Posterior cingulate gyrus (tissue), 11 donors: ENCODE measurements around the gene ERCC6L2.

Experiments used
- DNase-seq, 10 donors: peaks; one replicate each; pipeline versions ENCODE4 v3.0.0 to v3.0.0-alpha.2; 2020 to 2021; ENCODE audit warnings: mixed read lengths in 3 of 10
- intact Hi-C: fragments of 100-400 bp; cut with DNase I; formaldehyde crosslinking; loops from one replicate; pipeline ENCODE4 v1.15.1; 2023

ERCC6L2 gene

GRCh38 chr9:95966306-95966705, 90.8 kb downstream of the ERCC6L2 start:
- intact Hi-C loops, result no loop called here
- DNase-seq, result no peak

GRCh38 chr9:95970317-95970716, 94.8 kb downstream of the ERCC6L2 start:
- no peak for DNase-seq
- intact Hi-C loops, result no loop called here

- intact Hi-C loops, result no loop called here
- no peak for DNase-seq
Observed at GRCh38 chr9:95971815-95972214, 96.3 kb downstream of the ERCC6L2 start.

GRCh38 chr9:95974389-95974788, 98.9 kb downstream of the ERCC6L2 start:
- intact Hi-C loops, result no loop called here
- no peak for DNase-seq

- DNase-seq, result no peak
- intact Hi-C loops, result no loop called here
Observed at GRCh38 chr9:95977371-95977770, 101.9 kb downstream of the ERCC6L2 start.

GRCh38 chr9:95978106-95978505, 102.6 kb downstream of the ERCC6L2 start:
- no peak for DNase-seq
- intact Hi-C loops, result no loop called here

- DNase-seq, result no peak
- intact Hi-C loops, result no loop called here
Observed at GRCh38 chr9:95979446-95979845, 104.0 kb downstream of the ERCC6L2 start.

GRCh38 chr9:95980262-95981125, 105.0 kb downstream of the ERCC6L2 start:
- no peak for DNase-seq
- intact Hi-C loops, result no loop called here

- no peak for DNase-seq
- intact Hi-C loops, result no loop called here
Observed at GRCh38 chr9:95981761-95982390, 106.4 kb downstream of the ERCC6L2 start.

GRCh38 chr9:95985440-95986055, 110.1 kb downstream of the ERCC6L2 start:
- DNase-seq, result no peak
- intact Hi-C loops, result no loop called here

GRCh38 chr9:95989297-95989696, 113.8 kb downstream of the ERCC6L2 start:
- no peak for DNase-seq
- intact Hi-C loops, result no loop called here

- DNase-seq, result no peak
- intact Hi-C loops, result no loop called here
Observed at GRCh38 chr9:95991326-95991725, 115.8 kb downstream of the ERCC6L2 start.

- intact Hi-C loops, result no loop called here
- DNase-seq, result no peak
Observed at GRCh38 chr9:95992536-95992935, 117.0 kb downstream of the ERCC6L2 start.

GRCh38 chr9:95993337-95993736, 117.8 kb downstream of the ERCC6L2 start:
- DNase-seq, result no peak
- intact Hi-C loops, result no loop called here

- no peak for DNase-seq
- intact Hi-C loops, result no loop called here
Observed at GRCh38 chr9:95999390-95999789, 123.9 kb downstream of the ERCC6L2 start.

- intact Hi-C loops, result no loop called here
- no peak for DNase-seq
Observed at GRCh38 chr9:96004379-96004778, 128.9 kb downstream of the ERCC6L2 start.

- intact Hi-C loops, result no loop called here
- no peak for DNase-seq
Observed at GRCh38 chr9:96006296-96006879, 130.9 kb downstream of the ERCC6L2 start.

- no peak for DNase-seq
- intact Hi-C loops, result no loop called here
Observed at GRCh38 chr9:96006961-96007360, 131.5 kb downstream of the ERCC6L2 start.

- no peak for DNase-seq
- intact Hi-C loops, result no loop called here
Observed at GRCh38 chr9:96008502-96009222, 133.2 kb downstream of the ERCC6L2 start.

GRCh38 chr9:96009223-96009602, 133.7 kb downstream of the ERCC6L2 start:
- no peak for DNase-seq
- intact Hi-C loops, result no loop called here
